Ascending aorta (tissue), 2 donors: Measurements from ENCODE around the gene UBE2G1. TPM values are rescaled to one million over a fixed set of nuclear protein-coding genes. Genes with fewer than 3 reads are reported as not detected.

Source experiments
- DNase-seq, 2 donors: peaks; one replicate each; pipeline ENCODE4 v3.0.0-alpha.2; 2019; ENCODE audit warnings: low spot score in 2 of 2
- H3K27ac ChIP-seq, 2 donors: fragments of 200-600 bp; sonication (generic); one replicate each; pipeline ENCODE4 v1.5.1; 2016 to 2017; ENCODE audit warnings: mild to moderate bottlenecking in 1 of 2
- H3K27me3 ChIP-seq: fragments of 200-600 bp; sonication (generic); one replicate; pipeline ENCODE4 v1.5.1; 2017
- H3K36me3 ChIP-seq, 2 donors: fragments of 200-600 bp; sonication (generic); one replicate each; pipeline ENCODE4 v1.5.1; 2016
- H3K4me1 ChIP-seq, 2 donors: fragments of 200-600 bp; sonication (generic); one replicate each; pipeline ENCODE4 v1.5.1; 2016 to 2017; ENCODE audit warnings: mild to moderate bottlenecking in 1 of 2
- H3K4me3 ChIP-seq, 2 donors: fragments of 200-600 bp; sonication (generic); one replicate each; pipeline ENCODE4 v1.5.1; 2016 to 2017; ENCODE audit warnings: mild to moderate bottlenecking in 1 of 2
- H3K9me3 ChIP-seq, 2 donors: fragments of 200-600 bp; sonication (generic); one replicate each; pipeline ENCODE4 v1.5.1; 2016
- intact Hi-C: fragments of 100-400 bp; cut with DNase I; formaldehyde crosslinking; loops from one replicate; pipeline ENCODE4 v1.15.1; 2023
- total RNA-seq: library from RNA; depleted of rRNA; stranded (reverse); fragments of >200 nt; gene quantifications from one replicate; pipeline ENCODE4 v1.1.0, GENCODE V29; 2016
- TF ChIP-seq, protein P1 (sequence below), 3 experiments: fragments of 200-600 bp in 2 of 3; fragments of 450-650 bp in 1 of 3; sonication (generic) in 2 of 3; IDR thresholded peaks; one replicate each; pipeline ENCODE4 v1.5.1; 2016 to 2019; ENCODE audit warnings: antibody characterized with exemption in 3 of 3, mild to moderate bottlenecking in 1 of 3, moderate library complexity in 1 of 3

UBE2G1 gene
- total RNA-seq, 1 donor from 2014 or later = 27.9 TPM

DNA sequence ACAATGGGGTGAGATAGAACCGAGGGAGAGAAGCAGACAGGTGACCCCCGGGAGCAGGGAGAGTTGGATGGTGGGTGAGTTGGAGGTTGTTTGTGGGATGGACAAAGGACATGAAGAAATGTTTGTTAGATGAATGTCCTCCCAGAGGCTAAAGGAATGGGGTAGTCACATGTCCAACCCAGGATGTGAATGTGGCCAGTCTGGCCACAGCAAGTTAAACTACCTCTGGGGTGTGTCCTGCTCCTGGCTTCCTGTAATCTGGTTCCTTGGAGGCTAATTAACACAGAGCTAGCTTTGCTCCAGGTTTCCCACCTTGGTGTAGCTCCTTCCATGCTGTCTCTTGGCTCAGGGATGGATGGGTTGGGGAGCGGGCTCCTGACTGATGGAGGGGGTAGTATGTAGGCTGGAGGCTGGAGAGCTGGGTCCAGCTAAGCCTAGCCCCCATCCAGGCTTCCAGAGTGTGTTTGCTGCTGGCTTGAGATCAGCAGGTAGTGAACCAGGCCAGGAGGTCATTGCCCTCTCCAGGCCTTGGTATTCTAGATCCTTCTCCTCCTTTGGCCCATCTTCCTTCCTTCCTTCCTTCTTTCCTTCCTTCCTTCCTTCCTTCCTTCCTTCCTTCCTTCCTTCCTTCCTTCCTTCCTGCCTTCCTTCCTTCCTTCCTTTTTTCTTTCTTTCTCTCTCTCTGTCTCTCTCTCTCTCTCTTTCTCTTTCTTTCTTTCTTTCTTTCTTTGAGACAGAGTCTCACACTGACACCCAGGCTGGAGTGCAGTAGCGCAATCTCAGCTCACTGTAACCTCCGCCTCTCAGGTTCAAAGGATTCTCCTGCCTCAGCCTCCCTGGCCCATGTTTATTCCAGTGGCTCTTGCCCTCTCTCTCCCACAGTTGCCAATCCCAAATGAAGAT is 28.0 kb upstream of the UBE2G1 start:
- H3K4me3 ChIP-seq = no peak overlapping the region
- intact Hi-C loops = no loop called here
- H3K27ac ChIP-seq = no peak overlapping the region
- no peaks in the 10 kb centered on the region for H3K9me3 ChIP-seq
- H3K36me3 ChIP-seq = no peaks in the 10 kb centered on the region
- TF ChIP-seq, protein P1, sequence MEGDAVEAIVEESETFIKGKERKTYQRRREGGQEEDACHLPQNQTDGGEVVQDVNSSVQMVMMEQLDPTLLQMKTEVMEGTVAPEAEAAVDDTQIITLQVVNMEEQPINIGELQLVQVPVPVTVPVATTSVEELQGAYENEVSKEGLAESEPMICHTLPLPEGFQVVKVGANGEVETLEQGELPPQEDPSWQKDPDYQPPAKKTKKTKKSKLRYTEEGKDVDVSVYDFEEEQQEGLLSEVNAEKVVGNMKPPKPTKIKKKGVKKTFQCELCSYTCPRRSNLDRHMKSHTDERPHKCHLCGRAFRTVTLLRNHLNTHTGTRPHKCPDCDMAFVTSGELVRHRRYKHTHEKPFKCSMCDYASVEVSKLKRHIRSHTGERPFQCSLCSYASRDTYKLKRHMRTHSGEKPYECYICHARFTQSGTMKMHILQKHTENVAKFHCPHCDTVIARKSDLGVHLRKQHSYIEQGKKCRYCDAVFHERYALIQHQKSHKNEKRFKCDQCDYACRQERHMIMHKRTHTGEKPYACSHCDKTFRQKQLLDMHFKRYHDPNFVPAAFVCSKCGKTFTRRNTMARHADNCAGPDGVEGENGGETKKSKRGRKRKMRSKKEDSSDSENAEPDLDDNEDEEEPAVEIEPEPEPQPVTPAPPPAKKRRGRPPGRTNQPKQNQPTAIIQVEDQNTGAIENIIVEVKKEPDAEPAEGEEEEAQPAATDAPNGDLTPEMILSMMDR (IDR thresholded peaks at IDR 0.05) = no peak
- no peak for DNase-seq
- H3K4me1 ChIP-seq = no peaks in the 10 kb centered on the region
- H3K27me3 ChIP-seq = no peaks in the 10 kb centered on the region

DNA sequence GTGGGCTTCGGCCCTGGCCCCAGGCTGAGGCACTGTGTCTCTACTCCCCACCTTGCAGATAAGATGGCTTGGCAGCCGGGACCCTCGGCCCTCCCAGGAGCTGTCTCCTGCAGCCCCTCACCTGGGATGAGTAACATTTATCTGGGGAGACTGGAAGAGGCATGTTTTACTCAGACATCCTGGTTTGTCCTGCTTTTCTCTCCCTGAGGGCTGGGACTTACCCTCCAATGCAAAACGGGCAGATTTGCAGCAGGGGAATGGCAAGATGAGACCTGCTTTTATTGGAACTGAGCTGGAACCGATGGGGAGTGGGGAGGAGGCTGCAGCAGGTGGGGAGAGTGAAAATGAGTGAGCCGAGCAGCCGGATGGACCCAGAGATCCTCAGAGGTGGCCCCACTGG is 27.3 kb upstream of the UBE2G1 start:
- TF ChIP-seq, protein P1 (IDR thresholded peaks at IDR 0.05) = no peak
- Histone ChIP-seq H3K9me3 (no peaks in the 10 kb centered on the region), H3K4me1 (no peaks in the 10 kb centered on the region), H3K27ac (no peak overlapping the region), H3K36me3 (no peaks in the 10 kb centered on the region), H3K4me3 (no peak overlapping the region), H3K27me3 (no peaks in the 10 kb centered on the region)
- no peak for DNase-seq
- intact Hi-C loops = no loop called here

DNA sequence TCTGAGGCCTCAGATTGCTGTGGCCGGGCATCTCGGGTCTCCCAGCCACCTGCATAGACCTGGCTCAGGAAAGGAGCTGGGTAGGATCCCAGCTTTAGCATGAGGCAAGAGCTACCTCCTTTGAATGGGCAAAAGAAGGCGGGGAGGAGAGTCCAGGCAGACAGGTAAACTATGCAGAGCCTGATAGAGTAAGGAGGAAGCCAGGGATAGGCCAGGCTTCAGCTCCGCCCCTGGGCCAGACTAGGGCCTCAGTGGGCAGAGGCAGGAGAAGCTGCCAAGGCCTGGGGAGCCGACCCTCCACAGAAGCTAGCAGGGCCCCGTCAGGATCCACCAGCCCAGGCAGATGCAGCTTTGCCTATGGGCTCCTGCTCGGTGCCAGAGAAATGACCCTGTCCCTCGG is 22.6 kb upstream of the UBE2G1 start:
- Histone ChIP-seq H3K27me3 (no peaks in the 10 kb centered on the region), H3K36me3 (no peaks in the 10 kb centered on the region), H3K4me3 (no peak overlapping the region), H3K27ac (no peak overlapping the region), H3K4me1 (no peaks in the 10 kb centered on the region), H3K9me3 (no peaks in the 10 kb centered on the region)
- no peak for DNase-seq
- TF ChIP-seq, protein P1 (IDR thresholded peaks at IDR 0.05) = no peak
- intact Hi-C loops = no loop called here

DNA sequence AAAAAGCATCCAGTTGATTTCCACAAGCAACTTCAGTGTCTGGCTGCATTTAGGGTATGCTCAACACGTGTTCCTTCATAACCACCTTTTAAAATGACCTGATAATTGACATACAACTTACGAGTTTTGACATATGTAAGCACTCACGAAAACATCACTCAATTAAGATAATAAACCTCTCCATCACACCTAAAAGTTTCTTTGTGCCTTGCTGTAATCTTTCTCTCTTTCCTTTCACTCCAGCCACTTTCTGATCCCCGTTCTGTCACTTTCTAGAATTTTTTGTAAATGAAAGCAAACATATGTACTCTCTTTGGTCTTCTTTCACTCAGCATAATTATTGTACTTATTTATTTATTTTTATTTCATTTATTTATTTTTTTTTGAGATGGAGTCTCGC is 20.7 kb upstream of the UBE2G1 start:
- intact Hi-C loops = no loop called here
- no peaks in the 10 kb centered on the region for H3K4me1 ChIP-seq
- TF ChIP-seq, protein P1 (IDR thresholded peaks at IDR 0.05) = no peak

DNA sequence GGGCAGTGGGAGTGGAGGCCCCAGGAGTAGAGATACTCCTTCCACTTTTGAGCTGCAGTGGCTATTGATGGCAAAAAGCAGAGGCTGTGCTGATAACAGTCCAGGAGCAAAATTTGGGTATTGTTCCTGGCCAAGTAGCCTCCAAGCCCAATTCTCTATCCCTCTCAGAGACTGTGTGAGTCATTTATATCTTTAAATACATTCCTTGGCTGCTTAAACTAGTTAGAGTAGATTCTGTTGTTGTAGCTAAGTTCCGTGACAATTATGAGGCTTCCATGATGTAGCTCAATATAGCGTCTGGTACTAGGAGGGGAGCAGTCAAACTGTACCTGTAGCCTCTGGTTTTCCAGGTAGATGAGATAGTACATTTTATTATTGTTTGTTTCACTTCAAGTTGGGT is 19.9 kb upstream of the UBE2G1 start:
- H3K4me3 ChIP-seq = no peak overlapping the region
- TF ChIP-seq, protein P1 (IDR thresholded peaks at IDR 0.05) = no peak
- H3K27me3 ChIP-seq = no peaks in the 10 kb centered on the region
- no peaks in the 10 kb centered on the region for H3K4me1 ChIP-seq
- no peaks in the 10 kb centered on the region for H3K9me3 ChIP-seq
- intact Hi-C loops = no loop called here
- DNase-seq = no peak
- H3K36me3 ChIP-seq = no peaks in the 10 kb centered on the region
- H3K27ac ChIP-seq = no peak overlapping the region

More for the DNA sequence above, 20.7 kb upstream of the UBE2G1 start:
- Histone ChIP-seq H3K4me3 (no peak overlapping the region), H3K9me3 (no peaks in the 10 kb centered on the region), H3K27ac (no peak overlapping the region), H3K27me3 (no peaks in the 10 kb centered on the region), H3K36me3 (no peaks in the 10 kb centered on the region)
- no peak for DNase-seq
